Measurements from ENCODE around the gene ZNF532. TPM values are rescaled to one million over a fixed set of nuclear protein-coding genes. Genes with fewer than 3 reads are reported as not detected.

Gene ZNF532
- total RNA-seq, 1 donor from 2014 or later = 207 TPM

DNA sequence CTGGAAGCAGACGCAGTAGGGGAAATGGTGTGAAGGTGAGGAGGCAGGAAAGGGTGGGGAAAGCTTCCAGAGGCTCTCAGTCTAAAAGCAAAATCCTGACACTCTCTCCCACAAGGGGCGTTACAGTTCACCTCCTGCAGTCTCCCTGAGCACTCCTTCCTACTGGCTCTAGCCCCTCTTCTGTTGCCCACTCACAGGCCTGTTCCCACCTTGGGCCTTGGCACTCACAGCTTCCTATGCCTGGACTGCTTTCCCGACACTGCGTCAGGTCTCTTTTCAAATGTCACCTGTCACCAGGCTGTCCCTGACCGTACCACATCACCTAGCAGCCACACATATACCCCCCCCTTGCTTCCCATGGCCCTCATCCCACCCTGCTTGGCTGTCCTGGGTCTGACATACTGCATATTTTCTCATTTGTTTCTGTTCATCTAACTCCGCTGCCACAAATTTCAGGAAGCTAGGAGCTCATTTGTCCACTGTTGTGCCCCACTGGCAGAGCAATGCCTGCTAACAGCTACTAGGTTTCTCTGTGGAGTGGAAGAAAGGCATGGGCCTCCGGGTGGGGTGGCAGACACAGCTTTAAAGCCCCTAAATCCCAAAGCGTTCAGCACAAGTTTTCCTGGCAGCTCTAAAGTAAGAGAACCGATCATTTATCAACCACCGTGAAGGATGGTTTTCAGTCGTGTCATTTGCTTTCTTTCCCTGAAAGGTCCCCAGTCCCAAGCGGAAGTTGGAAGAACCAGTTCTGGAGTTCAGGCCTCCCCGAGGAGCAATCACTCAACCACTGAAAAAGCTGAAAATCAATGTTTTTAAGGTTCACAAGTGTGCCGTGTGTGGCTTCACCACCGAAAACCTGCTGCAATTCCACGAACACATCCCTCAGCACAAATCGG lies 118.8 kb downstream of the ZNF532 start:
- no peak for DNase-seq

DNA sequence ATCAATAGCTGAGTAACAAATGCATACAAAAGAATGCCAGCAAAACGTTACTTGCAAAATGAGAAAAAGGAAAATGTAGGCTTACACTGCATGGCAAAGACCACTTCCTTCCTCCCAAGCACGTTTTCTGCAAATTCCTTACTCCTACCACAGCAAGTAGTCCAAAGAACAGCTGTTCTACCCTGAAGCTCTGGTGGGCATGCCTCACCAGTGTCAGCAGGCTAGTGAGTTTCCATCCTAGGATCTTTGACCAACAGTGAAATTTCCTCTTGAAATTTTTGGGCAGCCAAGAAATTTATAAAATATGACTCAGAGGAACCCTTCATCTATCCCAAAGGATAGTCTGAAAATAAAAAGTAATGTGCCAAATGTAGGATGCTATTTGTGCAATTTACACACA lies 123.9 kb downstream of the ZNF532 start:
- no peak for DNase-seq

DNA sequence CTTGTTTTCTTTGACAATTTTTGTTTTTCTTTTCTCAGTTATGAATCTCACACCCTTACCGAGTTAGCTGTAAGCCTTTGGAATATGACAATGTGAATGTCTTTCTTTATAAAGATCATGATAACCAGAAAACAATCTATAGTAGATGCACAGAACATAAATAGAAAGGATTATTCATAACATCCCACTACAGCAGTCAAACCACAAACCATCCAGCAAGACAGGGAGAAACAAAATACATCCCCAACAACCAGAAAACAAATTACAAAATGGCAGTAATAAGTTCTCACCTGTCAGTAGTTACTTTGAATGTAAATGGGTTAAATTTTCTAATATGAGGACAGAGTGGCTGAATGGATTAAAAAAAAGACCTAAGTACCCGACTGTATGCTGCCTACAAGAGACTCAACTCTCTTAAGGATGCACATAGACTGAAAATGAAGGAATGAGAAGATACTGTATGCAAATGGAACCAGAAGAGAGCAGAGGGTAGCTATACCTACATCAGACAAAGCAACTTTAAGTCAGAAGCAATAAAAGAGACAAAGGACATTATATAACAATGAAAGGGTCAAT lies 124.6 kb downstream of the ZNF532 start:
- DNase-seq = no peak

DNA sequence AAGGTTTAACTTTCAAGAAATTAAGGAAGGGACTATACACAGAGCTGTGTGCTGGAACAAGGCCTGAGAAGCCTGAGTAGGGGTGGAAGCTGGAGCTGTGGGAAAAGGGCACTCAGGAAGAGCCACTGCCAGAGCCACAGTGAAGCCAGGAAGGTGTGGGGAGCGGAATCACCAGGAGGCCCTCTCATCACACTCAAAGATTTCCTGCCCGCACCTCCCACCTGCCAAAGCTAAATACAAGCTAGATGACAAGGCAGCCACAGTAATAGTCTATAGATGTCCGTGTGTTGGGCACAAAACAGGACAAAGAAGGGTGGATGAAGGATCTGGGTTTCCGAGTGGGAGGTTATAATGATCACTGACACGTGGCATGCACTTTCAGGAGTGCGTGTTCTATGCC lies 126.0 kb downstream of the ZNF532 start:
- no peak for DNase-seq

GRCh38 chr18:58991167-58991798 lies 126.6 kb downstream of the ZNF532 start:
- no peak for DNase-seq

- no peak for DNase-seq
Observed at GRCh38 chr18:58992301-58993231, 127.9 kb downstream of the ZNF532 start.

DNA sequence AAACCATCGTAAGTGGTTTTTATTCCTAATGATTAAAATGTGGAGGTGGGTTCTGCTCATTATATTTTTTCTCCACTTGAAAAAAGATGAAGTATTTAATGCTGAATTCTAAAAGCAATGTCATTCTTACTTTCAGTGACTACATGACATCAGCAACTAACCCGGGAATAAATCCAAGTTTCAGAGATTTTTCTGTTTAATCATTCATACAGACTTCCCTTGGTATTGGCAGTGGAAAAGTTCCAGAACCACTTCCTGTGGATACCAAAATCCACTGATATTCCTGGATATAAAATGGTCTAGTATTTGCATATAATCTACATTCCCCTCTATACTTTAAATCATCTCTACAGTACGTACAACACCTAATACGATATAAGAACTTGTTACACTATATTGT lies 128.6 kb downstream of the ZNF532 start:
- no peak for DNase-seq

DNA sequence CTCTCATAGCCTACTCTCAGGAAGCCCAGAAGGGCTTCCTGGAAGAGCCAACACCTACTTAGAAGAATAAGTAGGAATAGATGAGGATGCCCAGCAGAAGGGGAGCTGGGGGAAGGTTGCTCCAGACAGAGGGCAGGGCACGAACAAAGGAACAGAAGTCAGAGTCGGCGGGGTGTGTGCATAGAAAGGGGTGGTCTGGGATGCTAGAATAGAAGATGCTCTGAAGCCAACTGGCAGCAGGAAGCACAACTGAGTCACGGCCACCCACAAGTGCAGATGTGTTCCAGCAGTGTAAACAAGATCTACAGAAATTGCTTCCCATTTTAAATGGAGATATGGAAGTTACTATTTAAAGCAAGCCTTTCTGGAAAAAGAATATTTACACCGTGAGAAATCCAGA lies 131.0 kb downstream of the ZNF532 start:
- DNase-seq = no peak

DNA sequence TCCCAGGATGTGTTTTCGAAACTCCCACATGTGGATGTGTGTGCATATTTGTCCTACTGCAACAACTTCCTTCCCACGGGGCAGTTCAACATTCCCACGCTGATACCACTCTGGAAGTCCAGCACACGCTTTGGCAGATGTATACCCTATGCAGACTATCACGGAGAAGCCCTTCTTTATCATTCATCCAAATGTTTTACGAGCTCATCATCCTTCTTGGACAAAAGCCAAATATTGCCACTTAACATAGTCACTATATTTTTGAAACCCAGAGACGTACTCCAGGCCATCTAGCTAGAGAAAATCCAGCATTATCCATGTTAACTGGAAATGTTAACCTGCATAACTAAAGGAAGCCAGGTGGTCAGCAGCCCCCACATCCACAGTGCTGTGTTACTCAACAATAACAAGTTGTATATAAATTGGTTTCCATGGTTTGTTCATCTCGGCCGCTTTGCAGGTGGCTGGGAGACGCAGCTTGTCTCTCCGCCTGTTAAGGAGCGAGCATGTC lies 131.5 kb downstream of the ZNF532 start:
- DNase-seq = no peak

GRCh38 chr18:58996696-58997095 lies 132.0 kb downstream of the ZNF532 start:
- DNase-seq = no peak

GRCh38 chr18:58997811-58998337 lies 133.2 kb downstream of the ZNF532 start:
- no peak for DNase-seq

DNA sequence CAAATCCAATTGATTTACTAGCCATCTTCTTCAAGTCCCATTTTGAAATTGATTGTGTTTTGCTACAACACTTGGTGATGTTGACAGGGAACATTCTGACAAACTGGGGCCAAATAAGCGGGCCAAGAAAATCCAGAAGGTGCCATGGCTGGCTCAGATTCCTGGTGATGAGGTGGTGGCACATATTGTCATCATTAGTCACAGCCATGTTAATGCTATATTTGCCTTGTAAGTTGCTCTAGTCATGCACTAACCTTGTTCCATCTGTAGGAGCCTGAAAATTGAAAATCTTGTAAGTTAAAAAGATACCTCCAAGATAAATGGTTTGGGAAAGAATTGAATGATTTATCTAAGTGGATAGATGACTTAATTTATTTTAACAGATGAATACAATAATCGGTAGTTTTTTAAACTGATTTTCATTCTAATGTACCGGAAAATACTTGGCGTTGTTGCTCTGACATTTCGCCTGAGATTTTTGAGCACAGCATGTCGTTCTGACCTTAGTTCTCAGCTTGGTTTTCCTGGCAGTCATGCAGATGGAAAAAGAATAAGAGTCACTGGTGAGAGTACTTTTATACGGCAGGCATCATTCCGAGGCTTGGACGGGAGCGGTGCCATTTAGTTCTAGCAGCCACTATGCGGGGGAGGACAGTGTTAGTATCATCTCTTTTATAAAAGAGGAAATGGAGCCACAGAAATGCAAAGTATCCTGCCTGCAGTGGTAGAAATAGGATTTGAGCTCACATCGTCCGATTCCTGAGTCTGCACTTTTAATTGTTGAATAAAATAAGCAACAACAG lies 133.9 kb downstream of the ZNF532 start:
- DNase-seq = peak; percentile 68

- DNase-seq = no peak
Observed at GRCh38 chr18:59001166-59001565, 136.5 kb downstream of the ZNF532 start.

DNA sequence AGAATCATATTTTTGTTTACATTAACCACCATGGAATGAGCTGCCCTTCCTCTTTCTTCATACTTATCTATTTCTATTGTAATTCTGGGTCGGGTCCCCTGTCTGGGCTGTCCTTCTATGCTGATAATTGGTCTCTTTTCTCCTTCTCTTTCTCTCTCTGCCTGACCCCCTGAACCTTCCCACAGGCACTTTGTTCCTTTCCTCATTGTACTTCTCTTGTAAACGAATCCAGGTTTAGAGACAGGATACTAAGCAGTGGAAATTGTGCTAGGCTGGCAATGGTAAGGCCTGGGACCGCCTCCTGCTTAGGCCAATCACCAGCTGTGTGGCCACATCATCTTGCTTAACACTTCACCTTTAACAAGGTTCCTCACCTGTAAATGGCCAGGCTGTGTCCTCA lies 137.0 kb downstream of the ZNF532 start:
- DNase-seq = no peak

- DNase-seq = no peak
Observed at GRCh38 chr18:59002974-59003594, 138.4 kb downstream of the ZNF532 start.

DNA sequence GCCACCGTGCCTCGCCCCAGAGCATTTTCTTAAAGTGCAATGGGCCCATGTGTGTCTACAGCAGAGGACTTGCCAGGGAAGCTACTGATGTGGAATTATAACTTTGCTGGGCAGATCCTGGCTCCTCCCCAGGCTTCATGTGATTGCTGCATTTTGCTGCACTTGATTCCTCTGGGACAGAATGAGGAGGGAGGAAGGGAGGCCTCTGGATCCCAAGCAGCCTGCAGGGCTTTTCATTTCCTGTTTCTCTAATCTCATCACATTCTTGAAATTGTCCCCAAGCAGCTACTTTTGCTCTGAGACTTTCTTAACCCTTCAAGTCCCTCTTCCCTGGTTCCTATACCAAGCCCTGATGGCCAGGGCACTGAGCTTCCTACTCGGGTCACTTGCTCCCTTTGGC lies 140.6 kb downstream of the ZNF532 start:
- no peak for DNase-seq

GRCh38 chr18:59006461-59007067 lies 141.9 kb downstream of the ZNF532 start:
- no peak for DNase-seq

- no peak for DNase-seq
Observed at GRCh38 chr18:59008302-59008974, 143.8 kb downstream of the ZNF532 start.

- DNase-seq = no peak
Observed at GRCh38 chr18:59009846-59010245, 145.2 kb downstream of the ZNF532 start.
